ENCODE results near the gene MAGIX.

- TF ChIP-seq POLR2A (IDR thresholded peaks at IDR 0.05; ENCODE audit: low read depth, low read length) (no peak), POLR2AphosphoS5 (IDR thresholded peaks at IDR 0.05; ENCODE audit: low read depth, low read length) (no peak), TAF1 (IDR thresholded peaks at IDR 0.05; ENCODE audit: borderline replicate concordance, low read depth, low read length) (no peak)
These were observed 51.9 kb downstream of the MAGIX start for GRCh38 chrX:49214416-49214815.
